Right lobe of liver (tissue), 4 donors: Measurements from ENCODE around the gene CNTN6.

Experiments used
- CTCF ChIP-seq, 4 donors: fragments of 200-600 bp in 3 of 4; fragments of 450-650 bp in 1 of 4; IDR thresholded peaks; one replicate each; pipeline versions ENCODE4 v1.5.1 to v1.8.0; 2016 to 2022; ENCODE audit warnings: antibody characterized with exemption in 4 of 4, mild to moderate bottlenecking in 2 of 4
- POLR2A ChIP-seq: fragments of 450-650 bp; IDR thresholded peaks from one replicate; pipeline ENCODE4 v1.6.1; 2017; ENCODE audit warnings: antibody characterized with exemption, mild to moderate bottlenecking
- donor health status: DM: no; HTN: no; CAD: no.
- donor health status: DM: no; HTN: no; CAD: no.
- donor health status: DM: no; HTN: yes; CAD: no.

GRCh38 chr3:1135194-1135593 is 42.4 kb downstream of the CNTN6 start:
- TF ChIP-seq POLR2A, result no peak
- no peak for TF ChIP-seq CTCF (IDR thresholded peaks at IDR 0.05)
